IMR-90 (cell line): ENCODE measurements around the gene STAP1.

Experiments used
- FOS ChIP-seq: fragments of 150-350 bp; IDR thresholded peaks from 2 replicates; pipeline ENCODE4 v1.6.1; 2016; ENCODE audit warnings: low read depth, low read length
- MAFK ChIP-seq: IDR thresholded peaks from 2 replicates; pipeline ENCODE4 v1.6.1; 2012; ENCODE audit warnings: low read depth, low read length, improper control_type of control experiment
- RAD21 ChIP-seq: IDR thresholded peaks from 2 replicates; pipeline ENCODE4 v1.6.1; 2012; ENCODE audit warnings: low read length, improper control_type of control experiment
- TF ChIP-seq, protein P1 (sequence below): conservative IDR thresholded peaks from 2 replicates; pipeline ENCODE4 v1.5.1; 2012; ENCODE audit warnings: mild to moderate bottlenecking, low read depth, low read length, improper control_type of control experiment

GRCh38 chr4:67604029-67604381 is 45.5 kb downstream of the STAP1 start:
- TF ChIP-seq, protein P1, sequence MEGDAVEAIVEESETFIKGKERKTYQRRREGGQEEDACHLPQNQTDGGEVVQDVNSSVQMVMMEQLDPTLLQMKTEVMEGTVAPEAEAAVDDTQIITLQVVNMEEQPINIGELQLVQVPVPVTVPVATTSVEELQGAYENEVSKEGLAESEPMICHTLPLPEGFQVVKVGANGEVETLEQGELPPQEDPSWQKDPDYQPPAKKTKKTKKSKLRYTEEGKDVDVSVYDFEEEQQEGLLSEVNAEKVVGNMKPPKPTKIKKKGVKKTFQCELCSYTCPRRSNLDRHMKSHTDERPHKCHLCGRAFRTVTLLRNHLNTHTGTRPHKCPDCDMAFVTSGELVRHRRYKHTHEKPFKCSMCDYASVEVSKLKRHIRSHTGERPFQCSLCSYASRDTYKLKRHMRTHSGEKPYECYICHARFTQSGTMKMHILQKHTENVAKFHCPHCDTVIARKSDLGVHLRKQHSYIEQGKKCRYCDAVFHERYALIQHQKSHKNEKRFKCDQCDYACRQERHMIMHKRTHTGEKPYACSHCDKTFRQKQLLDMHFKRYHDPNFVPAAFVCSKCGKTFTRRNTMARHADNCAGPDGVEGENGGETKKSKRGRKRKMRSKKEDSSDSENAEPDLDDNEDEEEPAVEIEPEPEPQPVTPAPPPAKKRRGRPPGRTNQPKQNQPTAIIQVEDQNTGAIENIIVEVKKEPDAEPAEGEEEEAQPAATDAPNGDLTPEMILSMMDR, result no peak
- TF ChIP-seq RAD21, result no peak
- no peak for TF ChIP-seq MAFK
- no peak for TF ChIP-seq FOS
